Astrocyte (in vitro differentiated cells and primary cell): ENCODE measurements around the gene TRIM52. TPM values are rescaled to one million over a fixed set of nuclear protein-coding genes. Genes with fewer than 3 reads are reported as not detected.

Source experiments
- DNase-seq: peaks from one replicate; pipeline ENCODE4 v3.0.0-alpha.2; 2010; ENCODE audit warnings: low read depth
- FAIRE-seq: peaks from 2 replicates; lab custom pipeline; 2011; peaks lifted over from hg19 to GRCh38; lab: Jason Lieb, UNC
- H2AFZ ChIP-seq: 2 replicates; pipeline ENCODE4 v1.6.0; 2012; ENCODE audit warnings: low read depth, low read length, inconsistent platforms
- H3K27ac ChIP-seq: 2 replicates; pipeline ENCODE4 v1.5.1; 2011; ENCODE audit warnings: low read depth, low read length, inconsistent platforms
- H3K27me3 ChIP-seq: 2 replicates; pipeline ENCODE4 v1.6.0; 2011; ENCODE audit warnings: low read length, inconsistent platforms; ENCODE audit not compliant: insufficient read depth
- H3K36me3 ChIP-seq: 2 replicates; pipeline ENCODE4 v1.5.1; 2011; ENCODE audit warnings: low read length, inconsistent platforms; ENCODE audit not compliant: insufficient read depth
- H3K4me1 ChIP-seq: 2 replicates; pipeline ENCODE4 v1.5.1; 2011; ENCODE audit warnings: low read length, inconsistent platforms; ENCODE audit not compliant: insufficient read depth
- H3K4me2 ChIP-seq: 2 replicates; pipeline ENCODE4 v1.6.0; 2012; ENCODE audit warnings: low read length, inconsistent platforms
- H3K4me3 ChIP-seq: 2 replicates; pipeline ENCODE4 v1.5.1; 2011; ENCODE audit warnings: low read depth, mild to moderate bottlenecking, low read length, inconsistent platforms; ENCODE audit not compliant: insufficient read depth
- H3K79me2 ChIP-seq: 2 replicates; pipeline ENCODE4 v1.6.0; 2012; ENCODE audit warnings: mild to moderate bottlenecking, low read length, inconsistent platforms; ENCODE audit not compliant: insufficient read depth
- H3K9ac ChIP-seq: 2 replicates; pipeline ENCODE4 v1.6.0; 2012; ENCODE audit warnings: mild to moderate bottlenecking, low read length, inconsistent platforms
- H3K9me3 ChIP-seq: 2 replicates; pipeline ENCODE4 v1.5.1; 2012; ENCODE audit warnings: low read depth, mild to moderate bottlenecking, low read length, inconsistent platforms; ENCODE audit not compliant: insufficient read depth
- H4K20me1 ChIP-seq: 2 replicates; pipeline ENCODE4 v1.6.0; 2012; ENCODE audit warnings: low read length, inconsistent platforms; ENCODE audit not compliant: insufficient read depth
- H3K27ac Mint-ChIP-seq: one replicate; pipeline ENCODE4 v1.8.0; 2021; ENCODE audit warnings: mild to moderate bottlenecking, mixed read lengths; ENCODE audit not compliant: unreplicated experiment
- H3K27me3 Mint-ChIP-seq: one replicate; pipeline ENCODE4 v1.8.0; 2021; ENCODE audit warnings: low read depth, mixed read lengths; ENCODE audit not compliant: unreplicated experiment
- H3K36me3 Mint-ChIP-seq: one replicate; pipeline ENCODE4 v1.8.0; 2021; ENCODE audit warnings: low read depth, mixed read lengths; ENCODE audit not compliant: unreplicated experiment
- H3K4me1 Mint-ChIP-seq: one replicate; pipeline ENCODE4 v1.8.0; 2021; ENCODE audit warnings: low read depth, mixed read lengths; ENCODE audit not compliant: unreplicated experiment
- H3K4me3 Mint-ChIP-seq: one replicate; pipeline ENCODE4 v1.8.0; 2021; ENCODE audit warnings: mild to moderate bottlenecking, moderate library complexity, mixed read lengths; ENCODE audit not compliant: unreplicated experiment
- H3K9me3 Mint-ChIP-seq: one replicate; pipeline ENCODE4 v1.8.0; 2021; ENCODE audit warnings: mild to moderate bottlenecking, mixed read lengths; ENCODE audit not compliant: unreplicated experiment
- CTCF ChIP-seq: IDR thresholded peaks from 2 replicates; pipeline ENCODE4 v1.5.1; 2011; ENCODE audit warnings: low read depth, mild to moderate bottlenecking, inconsistent platforms, low read length, moderate library complexity; ENCODE audit not compliant: insufficient read depth
- EZH2 ChIP-seq: IDR thresholded peaks from 2 replicates; pipeline ENCODE4 v1.6.1; 2012; ENCODE audit warnings: mild to moderate bottlenecking, low read length, inconsistent platforms; ENCODE audit not compliant: insufficient read depth
- total RNA-seq: library from RNA; stranded (reverse); gene quantifications from 2 replicates; pipeline ENCODE4 v1.2.1, GENCODE V29; 2021

Gene TRIM52
- total RNA-seq, 1 donor from 2014 or later: 6.5 TPM

GRCh38 chr5:181221792-181222629 lies 38.9 kb downstream of the TRIM52 start:
- Histone ChIP-seq H3K36me3 (no peaks in the 10 kb centered on the region), H3K4me2 (peak overlapping the region; percentile 100), H3K9ac (peak overlapping the region; percentile 92), H3K27me3 (no peaks in the 10 kb centered on the region), H2AFZ (peak overlapping the region; percentile 74), H4K20me1 (peaks cover 5% of the 10 kb centered on the region), H3K79me2 (peaks cover 28% of the 10 kb centered on the region), H3K4me3 (peak overlapping the region; percentile 74), H3K9me3 (no peaks in the 10 kb centered on the region), H3K4me1 (peaks cover 22% of the 10 kb centered on the region), H3K27ac (peak overlapping the region; percentile 94)
- no peaks in the 10 kb centered on the region for H3K27me3 Mint-ChIP-seq
- peaks cover 12% of the 10 kb centered on the region for H3K4me1 Mint-ChIP-seq
- H3K9me3 Mint-ChIP-seq: no peaks in the 10 kb centered on the region
- H3K27ac Mint-ChIP-seq: peak overlapping the region; percentile 99
- no peak for TF ChIP-seq CTCF
- no peak for TF ChIP-seq EZH2
- H3K36me3 Mint-ChIP-seq: no peaks in the 10 kb centered on the region
- DNase-seq (peak; percentile 96), FAIRE-seq (no peak)
- H3K4me3 Mint-ChIP-seq: peak overlapping the region; percentile 94

GRCh38 chr5:181221105-181221791 lies 39.7 kb downstream of the TRIM52 start:
- Histone ChIP-seq H3K4me3 (no peak overlapping the region), H3K27me3 (no peaks in the 10 kb centered on the region), H3K9ac (no peak overlapping the region), H3K79me2 (peaks cover 25% of the 10 kb centered on the region), H3K9me3 (no peaks in the 10 kb centered on the region), H4K20me1 (peaks cover 5% of the 10 kb centered on the region), H2AFZ (peak overlapping the region; percentile 35), H3K36me3 (no peaks in the 10 kb centered on the region), H3K4me2 (peak overlapping the region; percentile 100), H3K27ac (peak overlapping the region; percentile 38), H3K4me1 (peaks cover 26% of the 10 kb centered on the region)
- peak overlapping the region; percentile 99 for H3K27ac Mint-ChIP-seq
- H3K4me1 Mint-ChIP-seq: peaks cover 12% of the 10 kb centered on the region
- H3K27me3 Mint-ChIP-seq: no peaks in the 10 kb centered on the region
- TF ChIP-seq CTCF: no peak
- no peak for TF ChIP-seq EZH2
- DNase-seq (no peak), FAIRE-seq (no peak)
- peak overlapping the region; percentile 94 for H3K4me3 Mint-ChIP-seq
- no peaks in the 10 kb centered on the region for H3K36me3 Mint-ChIP-seq
- H3K9me3 Mint-ChIP-seq: no peaks in the 10 kb centered on the region
